HG02610 (cell line): ENCODE results near the gene BCL11A.
"Not testable (repeated sequence)": the region's sequence is repeated elsewhere in the genome, so short reads cannot be mapped to it uniquely, and the experiment has no call there.

Experiments used
- ATAC-seq: cut with Tn5 transposase; IDR thresholded peaks from one replicate; pipeline ENCODE4 v1.9.1; 2021; ENCODE audit warnings: mild to moderate bottlenecking, moderate library complexity; ENCODE audit not compliant: unreplicated experiment

BCL11A gene

DNA sequence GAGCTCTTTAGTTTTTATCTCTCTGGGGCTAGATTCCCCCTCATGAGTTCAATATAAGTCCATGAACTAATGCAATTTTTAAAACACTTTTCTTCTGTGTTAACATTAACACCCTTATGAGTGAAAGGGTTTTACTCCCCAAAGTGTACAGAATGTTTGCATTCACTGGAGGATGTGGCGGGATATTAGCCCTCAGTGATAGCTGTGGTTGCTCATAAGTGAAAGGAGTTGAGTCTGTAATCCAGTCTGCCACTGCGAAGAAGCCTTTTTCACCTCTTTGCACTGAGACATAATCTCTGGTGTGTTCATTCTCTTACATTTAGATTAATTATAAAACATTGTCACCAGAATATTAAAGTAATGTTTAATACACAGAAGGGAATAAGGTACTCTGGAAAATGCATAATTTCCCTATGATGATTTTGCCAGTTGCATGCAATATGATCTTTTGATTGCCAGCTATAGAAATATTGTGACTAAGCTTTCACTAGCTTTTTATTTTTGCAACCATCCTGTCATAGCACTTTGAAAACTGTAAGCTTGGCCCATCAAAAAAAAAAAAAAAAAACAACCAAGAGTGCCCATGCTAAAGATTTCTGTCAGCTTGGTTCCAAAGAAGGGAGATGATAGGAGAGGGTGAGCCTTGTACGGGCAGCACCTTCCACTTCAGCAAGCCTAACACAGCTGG is 113.2 kb downstream of the BCL11A start:
- no peak for ATAC-seq

DNA sequence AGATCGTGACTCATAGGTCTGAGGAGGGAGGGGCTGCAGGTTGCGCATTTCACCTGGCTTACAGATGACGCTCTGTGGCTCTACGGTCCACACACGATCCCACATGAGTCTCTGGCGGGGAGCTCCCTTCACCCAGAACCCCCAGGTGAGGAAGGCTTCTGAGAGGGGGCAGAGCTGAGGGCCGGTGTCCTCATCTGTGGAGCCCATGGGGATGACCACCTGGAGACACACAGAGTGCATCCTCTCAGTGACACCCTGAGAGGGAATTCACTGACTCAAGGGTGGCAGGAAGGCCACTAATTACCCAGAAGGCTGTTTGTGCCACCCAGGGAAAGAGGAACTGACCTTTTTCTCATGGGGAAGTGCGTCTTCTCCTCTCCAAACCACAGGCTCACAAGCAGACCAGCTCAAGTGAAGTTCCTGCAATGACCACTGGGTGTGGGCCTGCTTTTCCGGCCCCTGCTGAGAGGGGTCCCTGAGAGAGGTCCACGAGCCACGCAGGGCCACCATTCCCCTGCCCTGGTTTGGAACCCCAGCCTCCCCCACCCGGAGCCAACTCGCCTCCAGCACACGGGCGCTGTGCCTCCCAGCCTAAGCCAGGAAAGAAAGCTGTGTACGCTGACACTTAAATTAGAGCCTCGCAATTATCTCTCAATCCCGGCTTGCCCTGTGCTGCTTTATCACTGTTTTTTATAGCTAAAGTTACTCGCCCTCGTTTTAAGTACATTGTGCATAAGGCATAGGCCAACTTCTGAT is 114.1 kb downstream of the BCL11A start:
- ATAC-seq, result peak; percentile 97

DNA sequence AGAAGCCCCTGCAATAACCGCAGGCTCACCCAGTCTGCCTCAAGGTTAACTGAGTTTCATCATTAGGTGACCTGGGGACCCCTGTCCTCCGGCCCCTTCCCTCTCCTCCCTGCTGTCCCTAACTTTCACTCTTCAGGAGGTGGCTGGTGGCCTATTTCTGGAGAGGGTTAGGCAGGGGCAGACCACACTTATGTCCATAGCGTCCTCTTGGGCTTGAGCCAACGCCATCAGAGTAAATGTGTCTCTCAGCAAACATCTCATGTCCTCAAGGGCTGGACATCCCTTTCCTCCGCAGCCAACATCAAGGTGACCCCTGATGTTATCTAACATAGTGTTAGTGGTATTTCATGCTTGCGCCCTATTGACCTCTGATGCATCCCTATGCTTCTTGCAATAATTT is 114.8 kb downstream of the BCL11A start:
- no peak for ATAC-seq

- ATAC-seq, result no peak
These were observed 115.3 kb downstream of the BCL11A start for GRCh38 chr2:60438131-60438530.

DNA sequence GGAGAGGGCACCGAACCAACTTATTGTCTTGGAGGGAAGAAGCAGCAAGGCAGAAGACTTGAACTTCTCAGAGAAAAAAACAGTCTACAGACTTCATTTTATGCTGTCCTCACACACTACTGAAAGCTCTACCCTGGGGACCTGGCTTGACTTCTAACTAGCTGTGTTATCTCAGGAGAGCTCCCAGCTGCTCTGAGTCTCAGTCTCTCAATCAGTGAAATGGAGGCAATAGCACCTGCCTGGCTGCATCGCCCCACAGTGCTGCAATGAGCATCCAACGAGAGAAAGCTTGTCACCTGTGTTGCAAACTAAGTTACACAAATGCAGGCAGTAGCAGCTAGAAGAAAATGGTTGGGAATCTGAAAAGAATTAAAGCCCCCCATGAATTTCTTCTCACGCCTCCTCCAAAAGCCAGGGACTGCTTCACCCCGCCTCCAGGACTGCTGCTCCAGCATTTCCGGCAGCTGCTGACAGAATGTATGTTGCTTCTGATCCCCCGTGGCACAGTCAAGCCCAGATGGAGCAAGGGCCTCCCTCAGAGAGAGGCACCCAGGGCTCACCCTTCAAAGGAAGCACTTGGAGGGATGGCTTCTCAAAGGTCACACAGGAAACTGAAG is 116.3 kb downstream of the BCL11A start:
- no peak for ATAC-seq

- ATAC-seq, result no peak
These were observed 120.3 kb downstream of the BCL11A start for GRCh38 chr2:60433018-60433596.

- no peak for ATAC-seq
These were observed 121.3 kb downstream of the BCL11A start for GRCh38 chr2:60432035-60432601.

DNA sequence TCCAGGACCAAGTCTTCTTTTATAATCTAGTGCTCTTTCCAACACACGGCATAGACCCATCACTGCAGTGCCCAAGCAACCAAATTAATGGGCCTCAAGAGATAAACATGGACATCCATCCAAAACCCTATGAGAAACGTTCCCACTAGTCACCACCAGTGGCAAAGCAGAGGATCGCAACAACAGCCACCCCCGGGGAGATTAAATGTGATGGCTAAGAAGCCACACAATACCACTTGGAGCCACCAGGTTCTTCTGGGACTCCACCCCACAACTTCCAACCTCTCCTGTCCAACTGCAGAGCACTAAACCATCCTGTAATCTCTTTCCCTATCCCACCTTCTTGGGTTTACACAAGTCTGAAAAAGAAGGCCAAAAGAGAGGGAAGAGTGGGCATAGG is 123.8 kb downstream of the BCL11A start:
- no peak for ATAC-seq

GRCh38 chr2:60426880-60427279 is 126.6 kb downstream of the BCL11A start:
- no peak for ATAC-seq

DNA sequence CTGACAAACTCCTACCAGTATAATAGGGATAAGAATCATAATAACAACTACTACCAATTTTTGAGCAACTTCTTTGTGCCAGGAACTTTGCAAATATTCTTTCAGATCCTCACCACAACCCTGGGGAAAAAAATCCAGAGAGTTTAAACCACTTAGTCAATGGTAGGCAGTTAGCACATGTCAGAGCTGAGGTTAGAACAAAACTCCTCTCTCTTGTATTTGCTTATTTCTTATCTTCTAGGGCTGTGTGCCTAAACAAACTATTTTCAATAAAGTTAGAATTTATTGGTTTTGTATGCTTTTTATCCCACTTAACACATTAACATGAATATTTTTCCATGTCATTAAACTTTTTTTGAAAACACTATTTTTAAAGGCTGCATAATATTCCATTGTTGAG is 127.1 kb downstream of the BCL11A start:
- no peak for ATAC-seq

GRCh38 chr2:60424233-60424632 is 129.2 kb downstream of the BCL11A start:
- ATAC-seq, result no peak

DNA sequence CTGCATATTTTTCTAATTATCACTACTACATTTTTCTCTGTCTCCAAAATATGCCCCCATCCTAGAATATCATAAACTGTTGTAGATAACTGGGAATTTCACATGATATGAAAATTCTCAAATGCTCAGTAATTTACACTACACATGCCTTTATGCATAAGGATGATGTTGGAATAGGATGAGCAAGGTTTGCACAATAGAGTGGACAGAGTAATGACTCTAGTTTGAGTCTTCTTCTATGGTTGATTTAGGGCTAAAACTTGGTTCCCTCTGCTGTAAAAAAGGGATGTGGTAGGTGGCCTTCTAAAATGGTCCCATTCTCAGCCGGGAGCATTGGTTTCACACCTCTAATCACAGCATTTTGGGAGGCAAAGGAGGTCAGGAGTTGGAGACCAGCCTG is 129.9 kb downstream of the BCL11A start:
- no peak for ATAC-seq

DNA sequence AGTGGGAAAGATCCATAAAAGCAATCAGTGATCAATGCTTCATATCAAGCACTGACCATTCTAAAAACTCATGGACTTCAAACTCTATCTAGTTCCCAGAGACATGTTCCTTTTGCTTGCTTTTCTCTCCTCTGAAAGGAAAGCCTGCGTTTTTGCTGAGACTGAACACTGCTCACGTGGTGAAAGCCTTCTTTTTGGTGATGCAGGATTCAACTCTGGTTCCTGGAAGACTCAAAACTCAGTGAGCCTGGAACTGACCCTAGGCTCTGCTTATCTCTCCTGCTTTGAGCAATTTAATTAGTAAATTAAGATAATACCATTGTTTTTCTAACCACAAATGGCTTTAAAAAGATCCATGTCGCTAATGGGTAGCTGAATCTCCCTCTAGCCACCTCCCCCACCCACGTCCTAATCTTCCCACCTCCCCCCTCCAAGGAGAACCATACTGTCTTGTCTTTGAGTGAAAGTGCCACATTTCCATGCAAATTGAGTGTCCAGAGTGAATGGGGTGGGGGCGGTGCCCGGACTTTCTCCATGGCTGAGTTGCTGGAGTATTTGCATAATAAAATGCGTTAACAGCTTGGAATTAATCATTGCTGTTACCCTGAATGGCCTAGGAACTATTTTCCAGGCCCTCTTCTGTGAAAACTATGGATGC is 130.5 kb downstream of the BCL11A start:
- no peak for ATAC-seq

DNA sequence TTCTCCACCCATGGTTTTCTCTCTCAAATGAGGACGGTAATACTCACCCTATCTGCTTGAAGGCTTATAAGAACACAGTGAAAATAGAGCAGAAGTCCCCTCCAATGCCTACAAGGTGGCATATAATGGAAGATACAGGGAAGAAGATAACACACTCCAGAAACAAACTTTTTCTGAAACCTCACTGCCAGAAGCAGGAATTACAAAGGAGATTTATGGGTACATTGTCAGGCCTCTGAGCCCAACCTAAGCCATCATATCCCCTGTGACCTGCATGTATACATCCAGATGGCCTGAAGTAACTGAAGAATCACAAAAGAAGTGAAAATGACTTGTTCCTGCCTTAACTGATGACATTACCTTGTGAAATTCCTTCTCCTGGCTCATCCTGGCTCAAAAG is 136.2 kb downstream of the BCL11A start:
- ATAC-seq, result not testable (repeated sequence)

- ATAC-seq, result no peak
These were observed 137.0 kb downstream of the BCL11A start for GRCh38 chr2:60416221-60417008.

DNA sequence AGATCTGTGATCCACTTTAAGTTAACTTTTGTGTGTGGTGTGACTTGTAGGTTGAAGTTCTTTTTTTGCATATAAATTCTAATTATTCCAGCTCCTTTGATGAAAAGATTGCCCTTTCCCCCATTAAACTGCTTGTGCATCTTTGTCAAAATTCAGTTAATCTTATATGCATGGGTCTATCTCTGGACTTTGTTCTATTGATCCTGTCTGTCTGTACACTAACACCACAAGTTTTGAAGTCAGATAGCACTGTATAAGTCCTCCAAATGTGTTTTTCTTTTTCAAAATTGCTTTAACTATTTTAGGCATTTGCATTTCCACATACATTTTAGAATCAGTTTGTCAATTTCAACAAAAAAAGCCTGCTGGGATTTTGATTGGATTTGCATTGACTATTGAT is 137.6 kb downstream of the BCL11A start:
- no peak for ATAC-seq

GRCh38 chr2:60414495-60415138 is 138.8 kb downstream of the BCL11A start:
- no peak for ATAC-seq

- peak; percentile 50 for ATAC-seq
These were observed 139.7 kb downstream of the BCL11A start for GRCh38 chr2:60413814-60414168.

DNA sequence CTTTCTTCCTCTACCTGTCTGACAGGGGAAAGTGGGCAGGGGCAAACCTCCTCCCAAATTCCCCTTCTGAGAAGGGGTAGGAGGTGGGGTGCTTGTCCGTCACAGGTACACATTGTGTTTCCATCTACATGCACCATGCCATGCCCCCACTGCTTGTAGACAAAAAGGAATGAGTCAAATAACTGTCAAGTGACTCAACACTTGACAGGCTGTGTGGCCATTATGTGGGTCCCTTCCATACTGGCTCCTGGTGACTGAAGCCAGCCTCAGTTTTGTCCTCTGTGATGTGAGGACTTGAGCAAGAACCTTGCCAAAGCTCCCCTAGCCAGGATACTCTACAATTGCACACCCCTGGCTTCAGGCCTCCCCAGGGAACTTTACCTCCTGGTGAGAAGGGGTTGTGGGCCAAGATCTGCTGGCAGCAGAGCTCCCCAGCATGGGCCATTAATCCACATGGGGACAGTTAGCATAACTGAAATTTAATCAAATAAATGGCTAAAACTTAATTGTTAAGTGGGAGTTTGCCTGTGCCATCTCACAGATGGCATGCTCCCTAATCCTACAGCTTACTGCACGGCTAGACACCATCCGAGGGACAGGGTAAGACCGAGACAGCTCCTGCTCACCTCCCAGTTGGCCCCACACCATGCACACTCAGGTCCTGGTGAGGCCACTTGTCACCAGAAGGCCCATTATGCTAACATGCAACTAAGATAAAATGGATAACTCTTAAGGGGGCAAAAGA is 140.2 kb downstream of the BCL11A start:
- ATAC-seq, result peak; percentile 66
